Stimulated activated CD8-positive, alpha-beta memory T cell treated with anti-CD3 and anti-CD28 coated beads, Interleukin-4, amount 100 ng/mL, for 24 hours (primary cell): Measurements from ENCODE around the gene SBNO1.
A peak's percentile ranks its signal among the peaks of the same experiment; 100 is the strongest.
"Not testable (repeated sequence)": the region's sequence is repeated elsewhere in the genome, so short reads cannot be mapped to it uniquely, and the experiment has no call there.

ENCODE experiments used
- DNase-seq: peaks from one replicate; pipeline ENCODE4 v3.0.0-alpha.2; 2020; ENCODE audit warnings: low read depth

SBNO1 gene

GRCh38 chr12:123346946-123347345 lies 17.7 kb downstream of the SBNO1 start:
- DNase-seq, result no peak

GRCh38 chr12:123344086-123344485 lies 20.6 kb downstream of the SBNO1 start:
- no peak for DNase-seq

- DNase-seq, result no peak
These were observed 27.6 kb downstream of the SBNO1 start for GRCh38 chr12:123337070-123337469.

GRCh38 chr12:123336530-123336929 lies 28.1 kb downstream of the SBNO1 start:
- DNase-seq, result no peak

- no peak for DNase-seq
These were observed 29.2 kb downstream of the SBNO1 start for GRCh38 chr12:123335490-123335889.

GRCh38 chr12:123329799-123330198 lies 34.8 kb downstream of the SBNO1 start:
- DNase-seq, result no peak

- DNase-seq, result no peak
These were observed 44.8 kb downstream of the SBNO1 start for GRCh38 chr12:123319826-123320225.

- DNase-seq, result no peak
These were observed 45.4 kb downstream of the SBNO1 start for GRCh38 chr12:123319273-123319672.

- DNase-seq, result not testable (repeated sequence)
These were observed 51.6 kb downstream of the SBNO1 start for GRCh38 chr12:123313046-123313445.

GRCh38 chr12:123306200-123306599 lies 58.4 kb downstream of the SBNO1 start:
- DNase-seq, result no peak

- no peak for DNase-seq
These were observed 59.5 kb downstream of the SBNO1 start for GRCh38 chr12:123305136-123305535.

- DNase-seq, result no peak
These were observed 71.4 kb downstream of the SBNO1 start for GRCh38 chr12:123293178-123293760.

GRCh38 chr12:123289911-123290310 lies 74.7 kb downstream of the SBNO1 start:
- no peak for DNase-seq

GRCh38 chr12:123288751-123289346 lies 75.8 kb downstream of the SBNO1 start:
- no peak for DNase-seq

- DNase-seq, result no peak
These were observed 77.8 kb downstream of the SBNO1 start for GRCh38 chr12:123286652-123287373.

GRCh38 chr12:123284669-123285068 lies 80.0 kb downstream of the SBNO1 start:
- DNase-seq, result no peak

GRCh38 chr12:123283461-123283860 lies 81.2 kb downstream of the SBNO1 start:
- no peak for DNase-seq

- no peak for DNase-seq
These were observed 82.5 kb downstream of the SBNO1 start for GRCh38 chr12:123282111-123282510.

GRCh38 chr12:123280971-123281370 lies 83.7 kb downstream of the SBNO1 start:
- DNase-seq, result no peak

GRCh38 chr12:123278101-123278627 lies 86.5 kb downstream of the SBNO1 start:
- no peak for DNase-seq

GRCh38 chr12:123273166-123273565 lies 91.5 kb downstream of the SBNO1 start:
- DNase-seq, result no peak

GRCh38 chr12:123271001-123271668 lies 93.5 kb downstream of the SBNO1 start:
- peak; percentile 53 for DNase-seq
